SHP77 treated with DMSO at 0.1 percent for 48 hours (cell line): ENCODE measurements around the gene HMG20A.
"Not testable (repeated sequence)": the region's sequence is repeated elsewhere in the genome, so short reads cannot be mapped to it uniquely, and the experiment has no call there.

Experiments
- DNase-seq: peaks from one replicate; lab custom pipeline; 2025; lab: John Stamatoyannopoulos, UW

HMG20A gene

GRCh38 chr15:77409259-77410156 lies 11.2 kb upstream of the HMG20A start:
- DNase-seq: no peak

GRCh38 chr15:77410157-77410500 lies 10.6 kb upstream of the HMG20A start:
- DNase-seq: not testable (repeated sequence)

GRCh38 chr15:77410701-77411618 lies 9.7 kb upstream of the HMG20A start:
- DNase-seq: no peak

- no peak for DNase-seq
Measured at GRCh38 chr15:77411619-77411976, 9.1 kb upstream of the HMG20A start.

- no peak for DNase-seq
Measured at GRCh38 chr15:77412972-77413698, 7.6 kb upstream of the HMG20A start.

GRCh38 chr15:77413699-77414349 lies 6.9 kb upstream of the HMG20A start:
- no peak for DNase-seq

- no peak for DNase-seq
Measured at GRCh38 chr15:77414789-77415442, 5.8 kb upstream of the HMG20A start.

GRCh38 chr15:77415450-77416147 lies 5.1 kb upstream of the HMG20A start:
- DNase-seq: no peak

GRCh38 chr15:77416148-77416455 lies 4.6 kb upstream of the HMG20A start:
- DNase-seq: no peak

- no peak for DNase-seq
Measured at GRCh38 chr15:77416954-77417353, 3.7 kb upstream of the HMG20A start.

- DNase-seq: no peak
Measured at GRCh38 chr15:77417602-77418001, 3.1 kb upstream of the HMG20A start.

- no peak for DNase-seq
Measured at GRCh38 chr15:77418391-77418965, 2.2 kb upstream of the HMG20A start.

GRCh38 chr15:77418966-77419835 lies 1.5 kb upstream of the HMG20A start:
- DNase-seq: no peak

GRCh38 chr15:77419836-77420609 lies 665 bp upstream of the HMG20A start, which contains the start of gene PEAK1:
Gene PEAK1 (minus strand): TSS chr15:77420104. CDS start chr15:77181926, 238,178 bp downstream.
- peak; percentile 87 for DNase-seq

GRCh38 chr15:77421370-77421700 lies 647 bp downstream of the HMG20A start:
- DNase-seq: peak; percentile 2

- DNase-seq: no peak
Measured at GRCh38 chr15:77425104-77425503, 4.4 kb downstream of the HMG20A start.

- no peak for DNase-seq
Measured at GRCh38 chr15:77426377-77426776, 5.7 kb downstream of the HMG20A start.

- DNase-seq: no peak
Measured at GRCh38 chr15:77426871-77427270, 6.2 kb downstream of the HMG20A start.

- no peak for DNase-seq
Measured at GRCh38 chr15:77430213-77430612, 9.5 kb downstream of the HMG20A start.
